OCI-LY7 (cell line): ENCODE measurements around the gene GDA. TPM values are rescaled to one million over a fixed set of nuclear protein-coding genes. Genes with fewer than 3 reads are reported as not detected.
A peak's percentile ranks its signal among the peaks of the same experiment; 100 is the strongest.

Source experiments
- BruUV-seq: library from RNA; stranded (reverse); fragments of 400-500 nt; replicated peaks from 2 replicates; lab custom pipeline; 2021; lab: Mats Ljungman, UMichigan
- CTCF ChIA-PET: fragments of 300-600 bp; sonication (Branson Sonifier 250); formaldehyde crosslinking; loops from one replicate; lab custom pipeline; 2022; ENCODE audit warnings: antibody characterized with exemption; ENCODE audit not compliant: unreplicated experiment; lab: Charles Lee
- POLR2A ChIA-PET: fragments of 300-600 bp; sonication (Branson Sonifier 250); formaldehyde crosslinking; loops from one replicate; lab custom pipeline; 2022; ENCODE audit warnings: antibody characterized with exemption; lab: Charles Lee
- DNase-seq: peaks from one replicate; pipeline ENCODE4 v3.0.0-alpha.2; 2015; ENCODE audit warnings: low spot score
- H2AFZ ChIP-seq: fragments of 200-600 bp; sonication (generic), shearing (Covaris generic); 2 replicates; pipeline ENCODE4 v1.6.1; 2014; ENCODE audit warnings: mild to moderate bottlenecking, antibody characterized with exemption, low read length, moderate library complexity
- H3K27ac ChIP-seq: fragments of 200-600 bp; sonication (generic); 2 replicates; pipeline ENCODE4 v1.5.1; 2014; ENCODE audit warnings: mixed run types, low read depth, mild to moderate bottlenecking, moderate library complexity, low read length, inconsistent platforms; ENCODE audit not compliant: poor library complexity, severe bottlenecking
- H3K36me3 ChIP-seq: fragments of 200-600 bp; sonication (generic); 2 replicates; pipeline ENCODE4 v1.6.1; 2014; ENCODE audit warnings: mild to moderate bottlenecking, antibody characterized with exemption, low read length, moderate library complexity, mixed read lengths; ENCODE audit not compliant: insufficient read depth
- H3K4me1 ChIP-seq: fragments of 200-600 bp; sonication (generic); 2 replicates; pipeline ENCODE4 v1.5.1; 2014; ENCODE audit warnings: mild to moderate bottlenecking, low read length; ENCODE audit not compliant: insufficient read depth, poor library complexity, severe bottlenecking
- H3K4me2 ChIP-seq: fragments of 200-600 bp; sonication (generic); 2 replicates; pipeline ENCODE4 v1.6.1; 2014; ENCODE audit warnings: mild to moderate bottlenecking, low read length
- H3K4me3 ChIP-seq: fragments of 200-600 bp; sonication (generic); 2 replicates; pipeline ENCODE4 v1.5.1; 2014; ENCODE audit warnings: mild to moderate bottlenecking, low read depth, low read length; ENCODE audit not compliant: poor library complexity, severe bottlenecking
- H3K79me2 ChIP-seq: fragments of 200-600 bp; sonication (generic); 2 replicates; pipeline ENCODE4 v1.6.1; 2016; ENCODE audit warnings: low read depth, mild to moderate bottlenecking, low read length, moderate library complexity, mixed read lengths; ENCODE audit not compliant: insufficient read depth
- H3K9me2 ChIP-seq: fragments of 200-600 bp; sonication (generic); 2 replicates; pipeline ENCODE4 v1.6.1; 2016; ENCODE audit warnings: mild to moderate bottlenecking, low read length, mixed read lengths; ENCODE audit not compliant: insufficient read depth
- H3K9me3 ChIP-seq: fragments of 200-600 bp; sonication (generic); 2 replicates; pipeline ENCODE4 v1.6.1; 2014; ENCODE audit warnings: mild to moderate bottlenecking, mixed run types, low read length, mixed read lengths
- H4K20me1 ChIP-seq: fragments of 200-600 bp; sonication (generic); 2 replicates; pipeline ENCODE4 v1.6.1; 2014; ENCODE audit warnings: mild to moderate bottlenecking, antibody characterized with exemption, low read length, moderate library complexity, mixed read lengths; ENCODE audit not compliant: insufficient read depth
- EZH2phosphoT487 ChIP-seq: fragments of 200-600 bp; sonication (generic); IDR thresholded peaks from 2 replicates; pipeline ENCODE4 v1.6.1; 2018; ENCODE audit warnings: low read depth, borderline replicate concordance, mild to moderate bottlenecking, mixed run types, antibody characterized with exemption, low read length, moderate library complexity, mixed read lengths
- intact Hi-C: fragments of 100-400 bp; cut with micrococcal nuclease; formaldehyde crosslinking; loops from one replicate; pipeline ENCODE4 v1.10.0; 2022; ENCODE audit not compliant: unreplicated experiment
- total RNA-seq, 2 experiments: library from RNA; depleted of rRNA in 1 of 2; stranded (reverse); fragments of >200 nt in 1 of 2; shearing (Covaris generic) in 1 of 2; gene quantifications; 2 replicates each; pipeline ENCODE4 v1.2.3, GENCODE V29; 2014 to 2022
- TF ChIP-seq, protein P1 (sequence below): fragments of 200-600 bp; sonication (generic); conservative IDR thresholded peaks from 2 replicates; pipeline ENCODE4 v1.5.1; 2014; ENCODE audit warnings: mild to moderate bottlenecking, antibody characterized with exemption, low read length, moderate library complexity, mixed read lengths

The GDA gene
- total RNA-seq, 2 experiments from 2014 or later: not detected

DNA sequence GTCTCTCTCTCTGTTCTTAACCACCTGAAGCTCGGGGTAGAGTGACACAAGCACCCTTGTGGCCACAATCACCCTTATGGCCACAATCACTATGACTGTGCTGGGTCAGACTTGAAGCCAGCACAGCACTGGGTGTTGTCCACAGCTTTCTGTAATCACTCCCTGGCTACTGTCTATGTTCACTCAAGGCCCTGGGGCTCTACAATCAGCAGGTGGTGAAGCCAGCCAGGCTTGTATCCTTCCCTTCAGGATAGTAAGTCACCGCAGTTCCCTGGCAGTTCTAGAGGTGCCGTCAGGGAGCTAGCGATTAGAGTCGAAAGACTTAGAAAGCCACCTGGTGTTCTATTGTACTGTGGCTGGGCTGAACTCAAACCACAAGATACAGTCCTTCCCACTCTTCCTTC, 44.2 kb downstream of the GDA start:
- peak; percentile 7 for DNase-seq
- POLR2A ChIA-PET: no interaction called here
- Histone ChIP-seq H3K36me3 (no peaks in the 10 kb centered on the region), H3K79me2 (no peaks in the 10 kb centered on the region), H3K4me2 (no peak overlapping the region), H3K9me2 (no peaks in the 10 kb centered on the region), H4K20me1 (no peaks in the 10 kb centered on the region), H3K4me3 (no peak overlapping the region), H3K4me1 (no peaks in the 10 kb centered on the region), H3K27ac (no peak overlapping the region), H2AFZ (no peak overlapping the region), H3K9me3 (no peaks in the 10 kb centered on the region)
- CTCF ChIA-PET: no interaction called here
- no TSS peak for BruUV-seq
- TF ChIP-seq EZH2phosphoT487: no peak
- TF ChIP-seq, protein P1, sequence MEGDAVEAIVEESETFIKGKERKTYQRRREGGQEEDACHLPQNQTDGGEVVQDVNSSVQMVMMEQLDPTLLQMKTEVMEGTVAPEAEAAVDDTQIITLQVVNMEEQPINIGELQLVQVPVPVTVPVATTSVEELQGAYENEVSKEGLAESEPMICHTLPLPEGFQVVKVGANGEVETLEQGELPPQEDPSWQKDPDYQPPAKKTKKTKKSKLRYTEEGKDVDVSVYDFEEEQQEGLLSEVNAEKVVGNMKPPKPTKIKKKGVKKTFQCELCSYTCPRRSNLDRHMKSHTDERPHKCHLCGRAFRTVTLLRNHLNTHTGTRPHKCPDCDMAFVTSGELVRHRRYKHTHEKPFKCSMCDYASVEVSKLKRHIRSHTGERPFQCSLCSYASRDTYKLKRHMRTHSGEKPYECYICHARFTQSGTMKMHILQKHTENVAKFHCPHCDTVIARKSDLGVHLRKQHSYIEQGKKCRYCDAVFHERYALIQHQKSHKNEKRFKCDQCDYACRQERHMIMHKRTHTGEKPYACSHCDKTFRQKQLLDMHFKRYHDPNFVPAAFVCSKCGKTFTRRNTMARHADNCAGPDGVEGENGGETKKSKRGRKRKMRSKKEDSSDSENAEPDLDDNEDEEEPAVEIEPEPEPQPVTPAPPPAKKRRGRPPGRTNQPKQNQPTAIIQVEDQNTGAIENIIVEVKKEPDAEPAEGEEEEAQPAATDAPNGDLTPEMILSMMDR: no peak
- intact Hi-C loops: no loop called here

DNA sequence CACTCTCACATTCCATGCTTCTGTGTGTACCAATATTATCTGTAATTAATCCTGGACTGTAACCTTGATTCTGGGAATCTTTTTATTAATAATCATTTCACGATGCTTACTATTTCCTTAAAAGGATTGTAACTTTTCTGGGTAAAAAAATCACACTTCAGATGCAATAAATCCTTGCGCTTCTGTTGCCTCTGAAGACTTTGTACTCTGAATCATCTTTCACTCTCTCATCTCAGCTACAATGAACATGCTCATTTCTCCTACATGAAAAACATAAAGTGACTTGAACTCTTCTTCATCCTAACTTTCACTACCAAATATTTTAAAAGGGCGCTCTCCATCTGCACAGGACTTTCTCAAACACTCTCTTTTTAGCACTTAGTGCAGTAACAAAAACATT, 50.0 kb downstream of the GDA start:
- H3K4me3 ChIP-seq: no peak overlapping the region
- no peaks in the 10 kb centered on the region for H3K36me3 ChIP-seq
- intact Hi-C loops: no loop called here
- H3K9me2 ChIP-seq: no peaks in the 10 kb centered on the region
- TF ChIP-seq, protein P1: no peak
- no peak for TF ChIP-seq EZH2phosphoT487
- BruUV-seq: no TSS peak
- no peaks in the 10 kb centered on the region for H3K4me1 ChIP-seq
- no peak overlapping the region for H3K27ac ChIP-seq
- no peaks in the 10 kb centered on the region for H3K79me2 ChIP-seq
- CTCF ChIA-PET: no interaction called here
- H2AFZ ChIP-seq: no peak overlapping the region
- no peaks in the 10 kb centered on the region for H4K20me1 ChIP-seq
- POLR2A ChIA-PET: interaction anchor here (0.6 kb wide), 1 partner anchor 669 kb away, joined by 5 read pairs; no protein-coding TSS in a partner anchor
- no peak for DNase-seq
- H3K4me2 ChIP-seq: no peak overlapping the region
- H3K9me3 ChIP-seq: no peaks in the 10 kb centered on the region

DNA sequence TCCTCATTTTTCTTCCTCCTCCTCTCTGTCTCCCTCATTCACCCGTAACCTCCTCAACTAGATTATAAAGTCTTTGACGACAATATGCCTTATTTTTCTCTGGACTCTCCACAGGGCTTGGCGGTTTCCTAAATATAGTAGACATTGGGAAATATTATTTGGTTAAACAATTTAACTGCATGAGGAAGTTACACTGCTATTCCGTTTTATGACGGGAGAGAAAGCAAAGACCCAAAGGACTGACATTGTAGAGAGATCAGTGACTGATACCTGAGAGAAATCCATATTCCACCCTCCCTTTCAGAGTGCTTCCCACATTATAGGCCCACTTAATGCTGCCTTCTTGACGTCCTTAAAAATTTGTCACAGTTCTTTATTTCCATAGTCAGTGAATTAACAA, 51.2 kb downstream of the GDA start:
- Histone ChIP-seq H3K36me3 (no peaks in the 10 kb centered on the region), H2AFZ (no peak overlapping the region), H3K79me2 (no peaks in the 10 kb centered on the region), H3K9me3 (no peaks in the 10 kb centered on the region), H4K20me1 (no peaks in the 10 kb centered on the region), H3K4me3 (no peak overlapping the region), H3K4me2 (no peak overlapping the region), H3K9me2 (no peaks in the 10 kb centered on the region), H3K4me1 (no peaks in the 10 kb centered on the region), H3K27ac (no peak overlapping the region)
- DNase-seq: no peak
- ChIA-PET CTCF (no interaction called here), POLR2A (no interaction called here)
- no TSS peak for BruUV-seq
- TF ChIP-seq, protein P1: no peak
- no peak for TF ChIP-seq EZH2phosphoT487
- intact Hi-C loops: loop anchor here (5.0 kb wide), 1 partner anchor 72 kb away; no protein-coding TSS in a partner anchor
